ENCODE results near the gene MAN1A1.

The MAN1A1 gene

DNA sequence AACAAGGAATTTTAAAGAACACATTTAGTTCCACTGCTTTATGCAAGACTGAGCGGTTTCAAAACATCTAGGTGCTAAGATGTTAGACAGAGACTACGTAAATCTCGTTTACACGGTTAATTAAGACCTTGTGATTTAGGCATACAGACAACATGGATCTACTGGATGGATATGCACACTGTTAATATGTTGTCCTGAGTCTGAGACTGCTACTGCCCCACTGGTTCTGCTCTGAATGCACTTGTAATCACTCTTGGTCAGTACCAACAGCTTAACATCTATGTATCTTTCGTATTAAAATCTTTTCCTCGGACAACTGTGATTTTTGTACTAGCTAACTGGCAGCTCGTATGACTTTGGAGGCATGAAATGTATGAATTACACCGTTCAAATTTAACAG, 3.1 kb downstream of the MAN1A1 start:
- DNase-seq (ENCODE audit: low read depth) = no peak

DNA sequence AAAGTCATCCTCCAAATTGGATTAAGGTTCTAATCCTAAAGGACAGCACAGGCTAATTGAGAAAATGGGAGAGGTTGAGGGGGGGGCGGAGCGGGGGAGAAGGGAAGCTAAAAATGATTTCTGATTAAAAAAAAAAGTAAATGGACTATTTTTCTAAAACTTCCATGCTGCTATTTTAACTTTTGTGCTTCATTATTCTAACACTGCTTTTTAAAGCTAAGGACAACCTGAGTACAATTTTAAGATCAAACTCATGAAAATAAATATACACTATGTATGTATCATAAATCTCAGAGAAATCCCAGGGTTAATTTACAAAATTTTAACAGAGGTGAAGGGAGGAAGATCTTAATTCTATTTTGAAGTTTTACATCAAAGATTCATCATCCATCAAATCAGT, 4.4 kb downstream of the MAN1A1 start:
- DNase-seq (ENCODE audit: low read depth) = no peak

DNA sequence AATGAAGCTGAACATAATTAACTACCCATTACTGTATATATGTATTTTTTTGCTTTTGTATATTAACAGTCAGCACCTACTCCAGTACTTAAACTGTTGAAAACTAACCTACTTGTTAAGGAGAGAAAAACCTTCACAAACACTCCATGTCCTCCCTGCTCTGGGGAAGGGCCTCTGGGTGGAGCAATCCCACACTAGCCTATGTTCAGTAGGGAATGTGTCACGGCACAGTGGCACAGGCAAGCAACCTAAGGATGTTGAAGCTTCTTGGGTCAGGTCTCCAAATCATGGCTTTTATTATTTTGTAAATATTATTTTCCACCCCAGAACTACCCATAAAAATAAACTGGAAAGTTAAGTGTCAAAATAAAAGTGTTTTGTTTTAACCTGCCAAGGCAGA, 5.3 kb downstream of the MAN1A1 start:
- DNase-seq (ENCODE audit: low read depth) = no peak

- no peak for DNase-seq (ENCODE audit: low read depth)
Measured at GRCh38 chr6:119343573-119344146, 5.9 kb downstream of the MAN1A1 start.

- no peak for DNase-seq (ENCODE audit: low read depth)
Measured at GRCh38 chr6:119343167-119343566, 6.4 kb downstream of the MAN1A1 start.

- DNase-seq (ENCODE audit: low read depth) = no peak
Measured at GRCh38 chr6:119342430-119342829, 7.1 kb downstream of the MAN1A1 start.

DNA sequence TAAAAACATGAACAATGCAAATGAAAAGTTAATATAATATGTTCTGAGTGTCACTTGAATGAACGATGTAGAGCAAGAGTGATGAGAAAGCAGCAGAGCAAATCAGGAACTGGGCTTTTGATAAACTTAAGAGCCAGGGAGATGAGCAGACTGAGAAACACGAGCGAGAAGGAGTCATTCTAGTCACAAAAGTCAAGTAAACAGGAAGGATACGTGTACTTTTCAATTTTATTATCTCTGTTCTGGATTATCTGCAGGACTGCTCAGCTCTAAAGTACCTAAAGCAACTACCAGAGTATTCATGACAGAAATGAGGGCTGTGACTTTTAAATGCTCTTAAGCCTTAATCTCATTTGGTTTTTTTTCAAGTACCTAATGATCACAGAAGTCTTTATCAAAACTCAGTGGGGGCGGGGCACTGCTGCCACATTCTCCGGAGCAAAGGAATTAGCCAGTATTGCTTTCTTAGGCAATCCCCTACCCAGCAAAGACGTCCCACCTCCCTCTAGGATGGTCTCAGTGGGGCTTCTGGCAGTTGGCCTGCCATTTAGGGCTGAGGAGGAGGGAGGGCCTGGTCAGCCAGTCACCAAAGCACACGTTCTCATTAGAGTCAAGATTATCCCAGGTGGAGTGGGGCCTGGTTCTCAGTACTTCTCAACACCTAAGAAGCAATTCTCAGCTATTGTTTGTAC, 8.6 kb downstream of the MAN1A1 start:
- no peak for DNase-seq (ENCODE audit: low read depth)

GRCh38 chr6:119339941-119340456, 9.6 kb downstream of the MAN1A1 start:
- no peak for DNase-seq (ENCODE audit: low read depth)

DNA sequence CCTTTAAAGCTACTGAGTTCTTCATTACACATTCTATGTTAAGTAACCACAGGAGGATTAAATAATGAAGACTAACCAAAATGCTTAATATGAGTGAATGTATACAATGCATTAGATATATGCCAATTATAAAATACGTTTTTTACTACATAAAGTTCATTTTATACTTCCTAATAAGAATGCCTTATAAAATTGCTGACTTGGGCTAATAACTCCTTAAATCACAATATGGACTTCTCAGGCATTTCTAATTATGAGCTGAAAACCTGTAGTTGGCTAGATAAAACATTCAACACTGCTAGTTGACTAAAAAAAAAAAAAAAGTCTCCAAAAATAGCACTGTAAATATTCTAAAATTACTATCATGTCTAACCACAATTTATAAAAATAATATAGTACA, 11.8 kb downstream of the MAN1A1 start:
- DNase-seq (ENCODE audit: low read depth) = no peak

- no peak for DNase-seq (ENCODE audit: low read depth)
Measured at GRCh38 chr6:119337252-119337651, 12.3 kb downstream of the MAN1A1 start.

- no peak for DNase-seq (ENCODE audit: low read depth)
Measured at GRCh38 chr6:119334535-119335264, 14.9 kb downstream of the MAN1A1 start.

GRCh38 chr6:119333707-119334295, 15.8 kb downstream of the MAN1A1 start:
- DNase-seq (ENCODE audit: low read depth) = no peak

DNA sequence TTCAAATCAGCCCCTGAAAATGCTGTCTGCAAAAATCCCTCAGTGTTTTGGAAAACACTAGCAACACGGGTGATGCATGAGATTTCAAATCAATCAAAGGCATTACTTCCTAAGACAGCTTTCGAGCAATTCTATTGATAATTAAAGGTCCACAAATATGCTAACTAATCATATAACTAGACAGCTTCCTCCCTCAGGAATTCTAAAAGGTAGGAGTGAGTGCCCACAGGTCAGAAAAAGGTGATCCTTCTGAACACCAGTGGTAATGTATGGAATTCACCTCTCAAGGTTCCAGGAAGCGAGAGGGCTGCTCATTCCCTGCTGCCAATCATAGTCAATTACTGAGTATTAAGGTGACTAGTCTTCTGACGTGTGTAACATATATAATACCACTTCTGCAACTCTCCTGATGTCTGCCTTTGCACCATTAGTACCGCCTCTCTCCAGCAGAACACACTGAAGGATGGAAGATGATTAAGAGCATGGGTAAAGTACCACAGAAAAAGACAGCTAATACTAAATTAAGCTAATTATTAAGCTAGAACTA, 16.4 kb downstream of the MAN1A1 start:
- DNase-seq (ENCODE audit: low read depth) = no peak

DNA sequence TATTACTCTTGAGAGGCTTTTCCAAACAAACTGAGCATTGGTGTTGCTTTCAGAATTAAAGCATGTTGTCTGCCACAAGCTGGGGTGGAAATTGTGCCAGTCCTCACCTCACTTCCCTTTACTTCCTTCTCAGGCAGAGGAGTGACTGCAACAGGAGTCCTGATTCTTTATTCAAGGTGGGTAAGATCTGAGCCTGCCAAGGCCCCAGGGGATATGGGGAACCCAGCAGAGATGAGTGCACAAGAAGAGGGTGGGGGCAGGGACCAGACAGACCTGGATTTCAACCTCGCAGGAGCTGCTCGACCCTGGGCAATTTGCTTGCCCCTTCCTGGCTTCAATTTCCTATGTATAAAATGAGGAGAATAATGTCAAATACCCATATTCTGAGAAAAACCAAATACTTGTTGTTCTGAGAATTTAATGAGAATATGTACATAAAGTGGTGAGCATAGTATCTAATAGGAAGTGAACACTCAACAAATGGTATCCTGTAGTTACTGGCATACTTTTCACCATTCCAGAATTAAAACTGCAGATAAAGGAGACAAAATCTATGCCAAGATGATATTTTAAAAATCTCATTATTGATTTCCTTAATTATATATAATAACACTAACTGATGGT, 17.8 kb downstream of the MAN1A1 start:
- no peak for DNase-seq (ENCODE audit: low read depth)

DNA sequence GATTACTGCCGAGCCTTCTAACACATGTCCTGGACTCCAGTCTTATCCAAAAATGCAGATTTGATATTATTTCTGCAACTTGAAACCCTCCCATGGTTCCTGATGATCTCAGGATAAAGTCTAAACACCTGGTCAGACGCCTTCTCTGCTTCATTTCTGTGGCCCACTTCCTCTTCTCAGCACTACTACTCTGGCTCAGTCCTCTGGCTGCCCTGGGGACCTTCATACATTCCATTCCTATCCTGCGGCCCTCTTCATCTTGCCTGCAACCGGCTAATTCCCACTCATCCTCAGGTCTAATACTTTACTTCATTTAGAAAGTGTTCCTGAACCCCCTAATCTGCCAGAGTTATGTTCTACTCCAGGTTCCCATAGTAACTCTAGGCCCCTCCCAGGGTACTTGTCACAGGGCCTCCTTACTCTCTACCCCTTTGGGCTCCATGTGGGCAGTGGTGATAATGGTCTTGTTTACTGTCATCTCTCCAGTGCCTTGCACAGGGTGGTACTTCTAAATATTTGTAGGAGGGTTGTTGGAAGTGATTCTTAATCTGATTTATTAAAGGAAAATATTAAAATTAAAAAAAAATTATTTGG, 18.9 kb downstream of the MAN1A1 start:
- DNase-seq (ENCODE audit: low read depth) = no peak

DNA sequence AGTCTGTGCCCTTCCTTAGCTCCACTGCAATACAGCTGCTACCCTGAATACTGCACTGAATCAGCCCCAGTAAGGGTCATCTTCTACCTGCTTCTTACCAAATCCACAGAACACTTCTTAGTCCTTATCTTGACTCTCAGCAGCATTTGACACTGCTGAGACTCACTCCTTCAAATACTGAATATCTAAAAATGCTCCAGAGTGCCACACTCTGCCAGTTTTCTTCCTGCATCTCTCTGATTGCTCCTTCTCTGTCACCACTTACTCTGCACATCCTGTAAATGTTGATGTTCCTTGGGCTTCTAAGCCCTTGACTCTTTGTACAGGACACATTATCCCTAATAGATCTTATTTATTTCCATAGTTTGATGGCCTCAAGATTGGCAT, 19.8 kb downstream of the MAN1A1 start:
- DNase-seq (ENCODE audit: low read depth) = no peak

GRCh38 chr6:119328892-119329793, 20.4 kb downstream of the MAN1A1 start:
- no peak for DNase-seq (ENCODE audit: low read depth)

DNA sequence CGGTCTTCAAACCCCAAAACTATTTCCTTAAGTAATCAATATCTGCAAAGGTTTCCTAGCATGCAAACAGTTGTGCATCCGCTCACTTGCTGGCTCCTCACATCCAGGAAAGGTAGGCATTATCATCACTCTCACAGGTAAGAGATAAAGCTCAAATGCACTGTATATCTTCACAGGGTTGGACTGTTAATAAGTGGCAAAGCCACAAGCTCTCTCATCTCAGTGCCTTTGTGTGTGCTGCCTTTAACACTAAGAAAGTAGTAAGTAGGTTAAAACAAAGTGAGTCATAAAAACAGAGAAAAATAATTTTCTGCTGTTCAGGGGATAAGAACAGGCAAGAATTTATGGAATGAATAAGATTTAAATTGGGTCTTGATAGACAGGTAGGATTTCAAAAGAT, 21.3 kb downstream of the MAN1A1 start:
- DNase-seq (ENCODE audit: low read depth) = no peak

DNA sequence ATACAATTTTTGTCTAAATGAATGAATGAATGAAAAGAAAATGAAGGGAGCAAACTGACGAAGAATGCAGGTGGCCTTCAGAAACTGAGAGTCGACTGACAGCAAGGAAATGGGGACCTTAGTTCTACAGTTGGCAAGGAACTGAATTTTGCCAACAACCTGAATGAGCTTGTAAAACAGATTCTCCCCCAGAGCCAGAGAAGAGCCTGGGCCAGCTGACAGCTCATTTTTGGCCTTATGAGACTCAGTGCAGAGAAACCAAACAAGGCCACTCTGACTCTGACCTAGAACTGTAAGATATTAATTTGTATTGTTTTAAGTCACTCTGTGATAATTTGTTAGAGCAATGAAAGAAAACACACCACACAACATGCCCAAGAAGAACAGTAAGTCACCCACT, 21.8 kb downstream of the MAN1A1 start:
- no peak for DNase-seq (ENCODE audit: low read depth)

DNA sequence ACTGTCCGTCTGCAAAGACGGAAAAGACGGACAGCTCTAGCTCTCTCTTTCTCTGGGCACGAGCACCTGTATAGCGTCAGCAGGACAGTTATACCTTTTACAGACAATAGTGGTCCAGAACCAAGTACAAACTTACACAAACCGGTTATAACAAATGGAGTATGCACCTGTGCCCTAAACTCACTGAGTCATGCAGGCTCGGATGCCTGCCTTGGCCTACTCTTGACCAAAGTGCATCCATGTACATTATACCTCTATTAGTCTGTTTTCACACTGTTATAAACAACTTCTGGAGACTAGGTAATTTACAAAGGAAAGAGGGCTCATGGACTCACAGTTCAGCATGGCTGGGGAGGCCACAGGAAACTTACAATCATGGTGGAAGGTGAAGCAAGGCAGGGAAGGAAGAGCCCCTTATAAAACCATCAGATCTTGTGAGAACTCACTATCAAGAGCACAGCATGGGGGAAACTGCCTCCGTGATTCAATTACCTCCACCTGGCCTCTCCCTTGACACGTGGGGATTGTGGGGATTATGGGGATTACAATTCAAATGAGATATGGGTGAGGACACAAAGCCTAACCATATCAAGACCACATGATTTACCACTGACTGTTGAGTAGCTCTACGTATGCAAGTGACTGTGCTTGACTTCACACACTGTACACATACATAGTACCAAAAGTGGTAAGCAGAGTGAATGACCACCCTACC, 23.1 kb downstream of the MAN1A1 start:
- DNase-seq (ENCODE audit: low read depth) = no peak

All from T follicular helper cell (primary cell).